Stimulated activated naive CD4-positive, alpha-beta T cell treated with Interleukin-2 at 50 U/mL for 16 hours (primary cell): ENCODE data around the gene PHYKPL.
A peak's percentile ranks its signal among the peaks of the same experiment; 100 is the strongest.
"Not testable (repeated sequence)": the region's sequence is repeated elsewhere in the genome, so short reads cannot be mapped to it uniquely, and the experiment has no call there.

Experiments
- DNase-seq: peaks from one replicate; lab custom pipeline; 2025; lab: John Stamatoyannopoulos, UW

The PHYKPL gene

GRCh38 chr5:178207183-178207916 is 25.3 kb downstream of the PHYKPL start:
- no peak for DNase-seq

- DNase-seq = no peak
These were observed 26.2 kb downstream of the PHYKPL start for GRCh38 chr5:178206166-178207101.

- DNase-seq = no peak
These were observed 26.9 kb downstream of the PHYKPL start for GRCh38 chr5:178205749-178206047.

GRCh38 chr5:178204935-178205748 is 27.5 kb downstream of the PHYKPL start:
- peak; percentile 68 for DNase-seq

GRCh38 chr5:178204182-178204934 is 28.2 kb downstream of the PHYKPL start, which contains the start of gene HNRNPAB:
Gene HNRNPAB (plus strand): TSS chr5:178204533. CDS start chr5:178204838, 305 bp downstream.
- DNase-seq = peak; percentile 91

GRCh38 chr5:178203670-178204181 is 28.9 kb downstream of the PHYKPL start:
- DNase-seq = no peak

- DNase-seq = no peak
These were observed 30.1 kb downstream of the PHYKPL start for GRCh38 chr5:178202541-178202940.

- DNase-seq = no peak
These were observed 30.7 kb downstream of the PHYKPL start for GRCh38 chr5:178201927-178202235.

- DNase-seq = no peak
These were observed 31.2 kb downstream of the PHYKPL start for GRCh38 chr5:178201221-178201926.

- DNase-seq = no peak
These were observed 32.8 kb downstream of the PHYKPL start for GRCh38 chr5:178199581-178200434.

- DNase-seq = no peak
These were observed 33.9 kb downstream of the PHYKPL start for GRCh38 chr5:178198706-178199105.

GRCh38 chr5:178198151-178198550 is 34.5 kb downstream of the PHYKPL start:
- not testable (repeated sequence) for DNase-seq

GRCh38 chr5:178196986-178197385 is 35.6 kb downstream of the PHYKPL start:
- no peak for DNase-seq

- DNase-seq = no peak
These were observed 36.3 kb downstream of the PHYKPL start for GRCh38 chr5:178196281-178196812.

GRCh38 chr5:178194026-178194425 is 38.6 kb downstream of the PHYKPL start:
- DNase-seq = no peak

GRCh38 chr5:178193251-178193809 is 39.3 kb downstream of the PHYKPL start:
- no peak for DNase-seq

GRCh38 chr5:178192787-178193186 is 39.8 kb downstream of the PHYKPL start:
- no peak for DNase-seq

- DNase-seq = no peak
These were observed 40.4 kb downstream of the PHYKPL start for GRCh38 chr5:178192244-178192643.

GRCh38 chr5:178191661-178192060 is 40.9 kb downstream of the PHYKPL start:
- no peak for DNase-seq
